Adrenal gland (tissue), 5 donors: ENCODE results near the gene POLR2H.

Experiments used
- POLR2A ChIP-seq, 2 donors: fragments of 450-650 bp; IDR thresholded peaks; one replicate each; pipeline ENCODE4 v1.6.1; 2017; ENCODE audit warnings: antibody characterized with exemption in 2 of 2, mild to moderate bottlenecking in 2 of 2, moderate library complexity in 1 of 2
- TF ChIP-seq, protein P1 (sequence below), 6 experiments: fragments of 450-650 bp in 4 of 6; fragments of 200-600 bp in 2 of 6; sonication (generic) in 1 of 6; IDR thresholded peaks; 1 replicate in 5 of 6; 2 replicates in 1 of 6; pipeline versions ENCODE4 v1.5.1 to v1.8.0; 2016 to 2021; ENCODE audit warnings: antibody characterized with exemption in 6 of 6, mild to moderate bottlenecking in 2 of 6, moderate library complexity in 1 of 6
- donor health status: DM: no; HTN: no; CAD: no.

DNA sequence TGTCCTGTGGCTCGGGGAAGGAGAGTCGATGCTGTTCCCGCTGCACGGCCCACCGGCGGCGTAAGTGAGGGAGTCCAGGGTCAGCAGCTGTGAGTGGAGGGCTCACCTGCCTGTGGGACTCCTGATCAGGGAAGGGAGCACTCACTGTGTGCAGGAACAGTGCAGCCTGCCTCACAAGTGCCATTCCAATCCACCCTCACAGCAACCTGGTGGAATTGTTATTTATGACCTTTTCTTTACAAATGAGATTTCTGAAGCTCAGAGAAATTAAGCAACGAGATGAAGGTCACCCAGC is 27.4 kb downstream of the POLR2H start:
- TF ChIP-seq, protein P1, sequence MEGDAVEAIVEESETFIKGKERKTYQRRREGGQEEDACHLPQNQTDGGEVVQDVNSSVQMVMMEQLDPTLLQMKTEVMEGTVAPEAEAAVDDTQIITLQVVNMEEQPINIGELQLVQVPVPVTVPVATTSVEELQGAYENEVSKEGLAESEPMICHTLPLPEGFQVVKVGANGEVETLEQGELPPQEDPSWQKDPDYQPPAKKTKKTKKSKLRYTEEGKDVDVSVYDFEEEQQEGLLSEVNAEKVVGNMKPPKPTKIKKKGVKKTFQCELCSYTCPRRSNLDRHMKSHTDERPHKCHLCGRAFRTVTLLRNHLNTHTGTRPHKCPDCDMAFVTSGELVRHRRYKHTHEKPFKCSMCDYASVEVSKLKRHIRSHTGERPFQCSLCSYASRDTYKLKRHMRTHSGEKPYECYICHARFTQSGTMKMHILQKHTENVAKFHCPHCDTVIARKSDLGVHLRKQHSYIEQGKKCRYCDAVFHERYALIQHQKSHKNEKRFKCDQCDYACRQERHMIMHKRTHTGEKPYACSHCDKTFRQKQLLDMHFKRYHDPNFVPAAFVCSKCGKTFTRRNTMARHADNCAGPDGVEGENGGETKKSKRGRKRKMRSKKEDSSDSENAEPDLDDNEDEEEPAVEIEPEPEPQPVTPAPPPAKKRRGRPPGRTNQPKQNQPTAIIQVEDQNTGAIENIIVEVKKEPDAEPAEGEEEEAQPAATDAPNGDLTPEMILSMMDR (IDR thresholded peaks at IDR 0.05) = no peak
- no peak for TF ChIP-seq POLR2A (IDR thresholded peaks at IDR 0.05)
